ENCODE data around the gene ARMH4.

- TF ChIP-seq CTCF (IDR thresholded peaks at IDR 0.05) (no peak), POLR2AphosphoS5 (IDR thresholded peaks at IDR 0.05) (no peak), EP300 (IDR thresholded peaks at IDR 0.05) (no peak)
Measured at GRCh38 chr14:58129208-58129607, 22.8 kb downstream of the ARMH4 start.

All from sigmoid colon (tissue), 4 donors.